Fibroblast of gingiva (primary cell): ENCODE results near the gene SSH3.

Experiments
- DNase-seq: peaks from one replicate; pipeline ENCODE4 v3.0.0-alpha.2; 2011; ENCODE audit warnings: low read depth

The SSH3 gene

DNA sequence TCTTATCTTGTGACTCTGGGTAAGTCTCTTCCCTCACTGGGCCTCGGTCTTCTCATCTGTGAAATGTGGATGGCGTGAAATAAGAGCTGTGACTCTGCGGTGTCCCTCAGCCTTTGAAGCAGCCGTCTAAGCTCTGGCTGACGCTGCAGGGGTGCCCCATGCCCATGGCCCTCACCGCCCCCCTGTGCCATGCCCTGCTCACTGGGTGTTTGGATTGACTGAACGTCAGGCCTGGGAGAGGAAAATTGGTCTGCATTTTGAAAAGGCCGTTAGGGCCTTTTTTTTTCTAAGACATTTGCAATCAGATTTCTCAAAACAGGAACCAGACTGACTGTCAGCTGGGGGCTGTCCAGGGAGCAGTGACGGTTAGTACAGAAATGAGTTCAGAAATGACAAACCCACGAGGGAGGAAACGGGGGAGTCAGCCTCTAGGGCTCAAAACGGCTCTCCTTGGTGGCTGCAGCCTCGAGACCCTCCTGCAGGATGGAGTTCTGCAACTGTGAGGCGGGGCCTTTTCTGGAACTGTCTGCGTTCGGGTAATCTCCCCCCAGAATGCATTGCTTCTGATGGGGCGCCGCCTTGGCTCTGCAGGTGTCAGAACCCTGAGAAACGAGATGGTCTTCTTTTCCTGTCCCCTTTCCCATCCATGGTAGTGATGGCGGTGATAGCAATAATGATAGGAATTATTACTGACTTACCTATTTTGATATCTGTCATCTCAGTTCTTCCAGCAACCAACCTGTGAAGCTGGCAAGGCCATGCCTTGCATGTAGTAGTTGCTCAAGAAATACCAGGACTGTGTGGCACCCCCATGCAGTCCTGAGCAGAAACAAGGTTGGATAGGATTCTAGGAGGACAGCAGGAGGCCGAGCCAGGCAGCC, 35.0 kb upstream of the SSH3 start:
- no peak for DNase-seq

DNA sequence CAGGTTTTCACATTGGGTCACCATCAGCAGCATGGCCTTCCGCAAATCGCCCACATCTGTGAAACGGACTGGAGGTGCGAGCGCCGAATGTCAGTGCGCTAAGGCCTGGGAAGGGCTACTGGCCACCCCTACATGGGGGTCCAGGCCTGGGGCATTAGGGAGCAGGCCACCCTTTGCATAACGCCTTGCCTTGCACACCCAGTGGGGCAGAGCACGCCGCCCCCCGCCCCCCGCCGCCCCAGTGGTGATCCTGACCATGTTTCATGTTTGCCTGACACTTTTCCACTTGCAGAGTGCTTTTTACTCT, 34.4 kb upstream of the SSH3 start:
- DNase-seq = no peak

DNA sequence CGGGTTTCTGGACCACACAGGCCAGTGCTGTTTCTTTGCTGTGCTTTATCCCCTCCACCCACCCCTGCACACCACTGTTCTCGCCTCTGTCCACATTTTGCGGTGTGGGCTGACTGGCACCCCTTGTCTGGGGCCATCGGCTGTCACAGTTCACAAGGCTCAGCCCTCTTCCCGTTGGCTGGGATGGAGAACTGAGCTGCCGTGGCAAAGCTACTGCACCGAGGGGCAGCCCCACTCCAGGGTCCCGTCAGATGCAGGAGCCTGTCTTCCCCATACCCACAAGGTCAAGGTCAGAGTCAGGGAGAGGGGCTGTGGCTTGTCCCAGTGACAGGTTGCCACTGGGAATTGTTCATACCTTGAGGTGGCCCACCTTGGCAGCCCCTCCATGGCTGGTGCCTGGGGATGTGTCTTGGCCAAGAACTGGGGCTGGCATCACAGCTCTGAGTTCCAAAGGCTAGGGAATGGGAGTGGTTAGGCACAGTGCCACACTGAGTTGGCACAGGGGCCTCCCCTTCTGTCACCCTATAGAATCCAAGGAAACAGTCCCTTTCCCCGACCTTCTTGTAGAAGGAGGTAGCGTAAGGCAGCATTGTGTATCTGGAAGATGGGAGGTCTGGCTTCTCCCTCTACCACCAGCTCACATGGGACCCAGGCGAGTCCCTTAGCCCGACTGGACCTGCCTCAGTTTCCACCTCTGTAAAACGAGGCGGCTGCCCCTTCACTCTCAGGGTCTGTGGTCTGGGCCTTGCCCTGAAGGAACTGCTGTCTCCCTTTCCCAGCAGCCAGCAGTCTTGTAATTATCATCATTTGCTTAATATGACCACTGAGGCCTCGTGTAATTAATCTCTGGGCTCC, 33.7 kb upstream of the SSH3 start:
- DNase-seq = no peak

DNA sequence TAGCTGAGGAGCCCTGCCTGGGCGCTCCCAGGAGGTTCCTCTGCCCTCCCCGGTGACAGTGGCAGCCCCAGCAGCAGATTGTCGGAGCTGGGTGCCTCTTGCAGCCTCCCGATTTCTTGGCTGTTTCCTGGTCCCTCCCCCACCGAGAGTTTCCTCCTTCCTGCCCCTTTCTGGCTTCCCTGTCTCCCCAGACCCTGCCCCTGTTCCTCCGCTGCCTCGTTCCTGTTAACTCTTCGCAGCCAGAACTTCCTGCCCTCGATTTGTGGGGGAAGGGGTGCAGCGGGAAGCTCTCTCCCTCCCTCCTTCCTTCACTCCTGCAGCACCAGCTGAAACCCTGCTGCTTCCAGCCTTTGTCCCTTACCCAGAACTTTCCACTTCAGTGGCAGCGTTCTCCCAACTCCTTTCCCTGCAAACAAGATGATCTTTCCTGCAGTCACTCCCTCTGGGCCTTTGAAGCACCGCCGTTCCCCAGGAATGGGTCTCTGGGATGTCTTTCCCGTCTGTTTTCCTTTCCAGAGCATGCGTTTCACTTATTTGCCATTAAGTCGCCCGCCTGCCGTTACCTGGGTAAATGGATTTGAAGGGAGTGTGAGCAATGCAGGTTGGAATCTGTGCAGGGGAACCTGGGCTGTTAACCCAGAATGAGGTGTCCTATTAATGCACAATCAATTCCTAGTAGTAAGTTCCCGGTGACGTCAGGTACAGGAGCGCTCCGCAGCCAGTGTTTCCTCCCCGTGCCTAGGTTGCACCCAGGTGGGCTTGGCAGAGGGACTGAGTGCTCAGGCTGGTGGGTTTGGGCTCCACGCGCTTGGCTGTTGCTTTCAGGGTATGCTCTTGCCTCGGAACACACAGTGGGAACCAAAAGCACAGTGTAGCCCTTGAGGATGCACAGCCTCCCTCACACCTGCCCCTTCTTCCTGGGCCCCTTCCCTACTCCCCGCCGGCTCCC, 32.8 kb upstream of the SSH3 start:
- no peak for DNase-seq

DNA sequence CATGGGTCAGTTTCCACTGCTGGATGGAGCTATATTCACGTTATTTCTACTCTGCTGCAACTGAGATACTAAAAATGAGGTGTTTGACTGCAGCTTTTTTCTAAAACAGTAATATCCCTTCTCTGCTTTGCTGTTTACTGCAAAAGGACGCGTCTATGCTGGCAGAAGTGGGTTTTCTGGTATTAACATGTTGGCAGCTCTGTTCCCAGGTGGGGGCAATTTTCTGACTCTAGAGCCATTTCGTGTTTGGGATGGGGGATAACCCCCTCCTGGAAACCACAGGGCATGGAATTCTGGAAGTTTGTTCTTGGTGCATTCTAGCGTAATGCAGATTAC, 32.2 kb upstream of the SSH3 start:
- no peak for DNase-seq

DNA sequence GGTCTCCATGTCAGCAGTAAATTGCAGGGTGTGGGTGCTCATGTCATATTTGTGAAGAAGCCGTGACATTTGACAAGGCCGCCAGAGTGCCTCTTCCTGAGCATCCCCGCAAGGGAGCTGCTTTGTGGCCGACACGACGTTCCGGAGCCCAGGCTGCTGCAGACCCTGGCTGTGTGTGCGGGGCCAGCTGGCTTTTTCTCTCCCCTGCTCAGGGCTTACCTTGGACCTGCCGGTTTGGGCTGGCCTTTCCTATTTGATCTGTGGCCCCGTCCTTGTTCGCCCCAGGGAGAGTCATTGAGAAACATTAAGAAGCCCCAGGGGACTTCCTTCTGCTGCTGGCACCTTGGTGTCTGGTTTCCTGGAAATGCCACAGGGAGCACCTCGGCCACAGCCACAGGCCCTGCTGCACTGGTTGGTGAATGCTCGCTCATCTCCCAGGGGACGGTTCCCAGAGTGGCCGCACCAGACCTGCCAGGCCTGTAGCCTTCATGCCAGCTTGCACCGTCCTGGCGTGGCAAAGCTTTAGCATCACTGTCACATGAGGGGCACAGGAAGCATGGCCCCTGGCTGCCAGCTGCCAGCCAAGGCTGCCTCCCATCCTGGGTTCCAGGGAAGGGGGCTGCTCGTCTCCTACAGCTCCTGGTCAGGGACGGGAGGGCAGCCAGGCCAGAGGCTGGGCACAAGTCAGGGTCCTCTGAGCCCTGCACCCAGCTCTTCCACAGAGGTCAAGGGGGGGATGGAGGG, 31.6 kb upstream of the SSH3 start:
- no peak for DNase-seq

DNA sequence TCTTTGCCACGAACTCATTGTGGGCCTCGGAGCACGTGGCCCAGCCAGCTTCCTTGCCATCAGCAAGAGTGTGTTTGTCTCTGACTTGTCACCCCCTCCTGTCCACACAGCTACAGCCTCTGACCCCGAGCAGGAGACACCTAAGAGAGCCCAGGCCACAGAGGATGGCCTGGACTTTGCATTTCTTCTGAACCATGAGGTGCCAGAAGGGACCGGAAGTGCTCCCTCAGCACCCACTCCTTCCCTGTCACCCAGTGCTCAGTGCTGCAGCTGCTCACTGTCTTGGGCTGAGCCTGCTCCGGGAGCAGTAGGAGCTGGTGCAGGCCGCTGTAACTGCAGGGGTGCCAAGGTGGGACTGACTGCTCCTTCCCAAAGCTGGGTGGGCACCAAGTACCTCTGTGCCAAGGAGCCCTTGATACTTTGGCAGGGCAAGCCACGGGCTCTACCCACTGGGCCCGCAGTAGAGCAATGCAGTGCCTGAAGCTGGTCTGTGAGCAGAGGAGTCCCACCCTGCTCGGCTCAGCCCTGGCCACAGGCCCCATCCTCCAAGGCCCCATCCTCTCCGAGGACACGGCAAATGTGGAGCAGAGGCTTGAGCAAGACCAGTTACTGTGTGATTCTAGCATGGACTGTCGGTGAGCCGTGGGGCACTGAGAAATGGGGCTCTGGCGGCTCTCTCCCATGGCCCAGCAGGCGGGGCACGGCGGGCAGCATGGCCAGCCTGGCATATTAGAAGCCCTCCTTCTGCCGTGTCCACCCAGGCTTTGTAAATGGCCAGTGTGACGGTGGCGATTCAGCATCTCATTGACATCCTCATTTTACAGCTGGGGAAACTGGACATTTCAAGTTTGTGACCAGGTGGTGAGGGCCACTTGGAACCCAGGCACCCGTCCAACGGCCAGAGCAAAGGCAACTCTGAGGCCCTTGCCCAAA, 30.7 kb upstream of the SSH3 start:
- no peak for DNase-seq

DNA sequence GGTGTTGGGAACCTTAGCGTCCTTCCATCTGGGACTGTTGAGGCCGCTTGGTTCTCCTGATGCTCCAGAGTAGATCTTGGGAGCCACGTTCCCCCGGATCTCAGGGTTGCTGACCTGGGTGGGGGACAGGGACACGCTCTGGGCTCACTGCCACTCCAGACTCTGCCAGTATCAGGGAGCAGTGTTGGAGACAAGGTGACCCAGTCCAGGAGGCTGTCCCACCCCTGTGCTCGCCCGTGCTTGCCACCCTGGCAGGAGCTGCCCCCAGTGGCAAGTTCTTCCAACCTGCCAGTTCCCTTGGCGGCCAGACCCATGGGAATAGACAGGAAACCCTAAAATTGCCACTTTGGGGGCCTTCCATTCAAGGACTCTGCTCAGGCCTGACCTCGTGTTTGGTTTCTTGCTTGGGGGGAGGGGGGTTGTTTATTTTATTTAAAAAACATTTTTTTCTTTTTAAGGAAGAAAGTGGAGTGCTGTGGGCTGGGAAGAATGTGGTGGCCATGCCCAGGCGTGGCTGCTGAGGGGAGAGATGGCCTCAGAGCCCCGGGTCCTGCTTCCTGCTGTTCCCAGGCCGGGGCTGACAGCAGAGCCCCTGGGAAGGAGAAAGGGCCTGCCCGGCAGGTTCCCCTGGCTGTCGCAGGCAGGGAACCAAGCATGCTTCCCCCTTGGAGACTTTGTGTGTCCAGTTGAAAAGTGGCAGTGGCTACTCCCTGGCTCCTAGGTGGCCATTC, 29.9 kb upstream of the SSH3 start:
- DNase-seq = no peak

DNA sequence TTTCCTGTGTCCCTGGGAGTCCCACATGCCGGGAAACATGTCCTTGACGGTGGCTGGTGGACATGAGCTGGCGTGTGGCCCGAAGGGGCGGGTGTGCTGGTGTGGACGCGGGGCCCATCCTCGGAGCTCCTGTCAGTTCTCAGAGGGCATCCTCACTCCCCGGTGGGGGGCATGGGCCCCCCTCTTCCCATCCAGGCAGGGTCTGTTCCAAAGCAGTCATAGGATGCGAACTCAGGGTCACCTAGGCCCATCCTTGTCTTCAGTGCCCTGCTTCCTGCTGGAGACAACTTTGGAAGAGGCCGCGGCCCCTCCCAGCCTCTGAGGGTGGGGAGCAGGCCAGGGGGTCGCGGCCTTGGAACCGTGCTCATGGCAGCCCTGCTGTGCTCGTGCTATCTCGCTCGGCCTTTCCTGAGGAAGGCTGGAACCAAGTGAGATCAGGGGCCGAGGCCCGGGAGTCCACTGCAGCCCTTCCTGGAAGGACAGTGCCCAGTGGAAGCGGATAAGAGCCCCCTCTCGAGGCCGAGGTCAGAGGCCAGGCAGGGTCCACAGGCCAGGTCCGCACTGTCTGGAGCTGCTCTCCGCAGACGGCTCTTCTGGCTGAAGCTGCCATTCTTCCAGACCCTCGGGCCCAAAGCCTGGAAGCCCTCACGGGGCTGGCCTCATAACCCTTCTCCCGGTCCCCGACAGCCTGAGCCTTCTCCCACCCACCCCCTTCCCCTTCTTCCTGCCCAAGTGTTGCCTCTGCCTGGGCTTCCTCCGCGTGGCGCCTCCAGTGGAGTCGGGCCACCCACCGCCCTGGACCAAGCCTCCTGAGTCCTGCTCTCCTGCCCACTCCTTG, 28.3 kb upstream of the SSH3 start:
- no peak for DNase-seq

DNA sequence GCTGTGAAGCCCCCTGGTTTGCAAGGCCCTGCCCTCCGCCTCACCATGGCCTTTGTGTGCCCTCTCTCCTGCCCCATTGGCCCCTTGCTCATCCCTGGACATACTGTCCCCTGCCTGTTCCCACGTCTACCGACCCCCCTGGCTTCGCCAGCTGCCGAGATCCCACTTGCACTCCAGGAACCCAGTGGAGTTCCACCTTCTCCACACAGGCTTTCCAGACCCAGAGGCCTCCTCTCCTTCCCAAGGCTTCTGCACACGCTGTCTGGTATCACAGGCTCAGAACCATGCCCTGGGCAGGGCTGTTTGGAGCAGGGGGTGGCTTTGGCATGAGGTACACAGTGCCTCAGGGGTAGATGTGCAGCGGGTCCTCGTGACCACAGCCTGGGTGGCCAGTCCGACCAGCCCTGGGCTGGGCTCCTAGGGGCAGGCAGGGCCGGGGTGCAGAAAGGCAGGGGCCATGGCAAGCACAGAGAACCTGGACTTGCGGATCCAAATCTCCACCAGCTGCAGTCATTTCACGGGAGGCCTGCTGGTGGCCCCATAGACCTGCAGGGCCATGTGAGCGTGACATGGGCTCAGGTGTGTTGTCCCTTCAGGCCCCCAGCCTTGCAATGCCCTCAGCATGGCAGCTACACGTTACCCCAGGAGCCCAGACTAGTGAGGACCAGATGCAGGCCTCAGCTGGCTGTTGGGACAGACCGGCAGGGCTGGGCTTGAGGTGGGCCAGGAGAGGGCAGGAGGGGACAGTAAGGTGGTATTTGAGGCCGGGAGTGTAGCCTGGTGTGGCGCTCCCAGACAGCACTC, 27.5 kb upstream of the SSH3 start:
- DNase-seq = no peak

DNA sequence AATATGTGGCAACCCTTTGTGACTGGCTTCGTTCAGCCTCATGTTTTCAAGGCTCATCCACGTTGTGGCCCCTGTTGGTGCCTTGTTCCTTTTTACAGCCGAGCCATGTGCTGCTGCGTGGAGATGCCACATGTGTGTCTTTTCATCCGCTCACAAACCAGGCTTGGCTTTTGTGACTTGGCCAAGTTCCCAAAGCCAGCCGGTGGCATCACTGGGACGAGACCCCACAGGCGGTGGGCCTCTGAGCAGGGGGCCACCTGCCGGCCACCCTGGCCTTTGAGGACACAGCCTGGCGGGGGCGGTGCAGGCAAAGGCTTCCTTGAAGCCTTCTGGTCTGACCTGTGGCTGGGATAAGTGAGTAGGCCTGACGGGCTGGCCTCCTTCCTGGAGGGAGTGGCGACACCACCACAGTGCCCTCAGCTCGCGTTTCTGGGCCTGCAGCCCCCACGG, 26.5 kb upstream of the SSH3 start:
- DNase-seq = peak; percentile 53

DNA sequence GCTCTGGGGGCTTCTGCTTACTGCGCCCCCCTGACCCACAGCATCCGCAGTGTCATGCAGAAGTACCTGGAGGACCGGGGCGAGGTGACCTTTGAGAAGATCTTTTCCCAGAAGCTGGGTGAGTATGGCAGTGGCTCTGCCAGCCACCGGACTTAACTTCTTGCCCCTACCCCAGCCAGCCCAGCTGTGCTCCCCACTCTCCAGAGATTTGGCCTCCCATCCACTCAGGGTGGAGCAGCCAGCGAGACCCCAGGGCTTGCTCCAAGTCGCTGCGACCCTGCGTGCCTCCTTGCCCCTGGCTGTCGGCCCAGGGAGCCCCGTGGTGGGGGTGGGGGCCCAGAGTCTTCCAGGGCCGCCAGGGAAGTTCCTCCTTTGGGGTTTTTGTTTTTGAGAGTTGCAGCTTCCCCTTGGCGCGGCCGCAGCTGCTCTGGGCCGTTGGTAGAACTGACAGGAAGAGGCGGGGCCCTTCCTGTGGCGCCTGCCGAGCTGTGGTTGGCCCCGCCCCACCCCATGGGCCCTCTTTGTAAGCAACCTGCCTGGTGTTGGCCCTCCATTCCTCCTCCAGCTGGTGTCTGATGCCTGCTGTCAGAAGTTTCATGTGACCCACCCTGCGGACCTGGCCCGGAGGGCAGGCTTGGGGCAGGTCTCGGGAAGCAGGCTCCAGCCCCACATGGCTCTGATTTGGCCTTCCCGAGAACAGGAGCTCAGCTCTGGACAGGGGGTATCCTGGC, 25.9 kb upstream of the SSH3 start:
- peak; percentile 65 for DNase-seq

DNA sequence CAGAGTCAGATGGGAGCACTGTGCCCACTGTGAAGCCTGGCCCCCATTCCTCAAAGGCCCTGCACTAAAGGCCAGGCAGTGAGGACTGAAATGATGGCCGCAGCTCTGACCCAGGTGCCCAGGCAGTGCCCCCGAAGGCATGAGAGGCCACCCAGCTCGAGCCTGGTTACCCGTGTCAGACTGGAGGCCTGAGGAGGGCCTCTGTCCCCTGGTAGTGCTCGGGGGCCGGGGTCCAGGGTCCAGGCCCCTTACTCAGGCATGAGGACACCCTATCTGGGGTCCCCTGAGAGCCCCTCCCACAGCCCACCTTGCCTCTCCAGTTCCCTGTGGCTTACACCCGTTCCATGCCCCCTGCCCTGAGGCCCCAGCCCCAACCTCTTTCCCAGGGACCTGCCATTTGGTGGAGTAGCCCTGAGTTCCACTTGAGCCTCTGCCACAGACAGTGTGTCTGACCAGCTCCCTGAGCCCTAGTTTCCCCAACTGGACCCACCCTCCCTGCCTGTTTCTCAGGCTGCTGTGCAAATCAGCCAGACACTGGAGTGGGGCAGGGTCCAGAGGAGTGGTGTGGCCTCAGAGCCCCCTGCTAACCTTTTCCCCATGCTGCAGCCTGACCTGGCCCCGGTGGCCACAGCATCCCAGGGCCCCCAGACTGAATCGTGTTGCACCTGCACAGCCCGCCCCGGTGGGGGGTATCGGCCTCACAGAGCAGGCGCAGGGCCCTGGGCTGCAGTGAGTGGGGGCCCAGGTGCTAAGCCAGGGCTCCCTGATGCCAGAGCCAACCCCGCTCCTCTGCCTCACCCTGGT, 25.0 kb upstream of the SSH3 start:
- DNase-seq = no peak

DNA sequence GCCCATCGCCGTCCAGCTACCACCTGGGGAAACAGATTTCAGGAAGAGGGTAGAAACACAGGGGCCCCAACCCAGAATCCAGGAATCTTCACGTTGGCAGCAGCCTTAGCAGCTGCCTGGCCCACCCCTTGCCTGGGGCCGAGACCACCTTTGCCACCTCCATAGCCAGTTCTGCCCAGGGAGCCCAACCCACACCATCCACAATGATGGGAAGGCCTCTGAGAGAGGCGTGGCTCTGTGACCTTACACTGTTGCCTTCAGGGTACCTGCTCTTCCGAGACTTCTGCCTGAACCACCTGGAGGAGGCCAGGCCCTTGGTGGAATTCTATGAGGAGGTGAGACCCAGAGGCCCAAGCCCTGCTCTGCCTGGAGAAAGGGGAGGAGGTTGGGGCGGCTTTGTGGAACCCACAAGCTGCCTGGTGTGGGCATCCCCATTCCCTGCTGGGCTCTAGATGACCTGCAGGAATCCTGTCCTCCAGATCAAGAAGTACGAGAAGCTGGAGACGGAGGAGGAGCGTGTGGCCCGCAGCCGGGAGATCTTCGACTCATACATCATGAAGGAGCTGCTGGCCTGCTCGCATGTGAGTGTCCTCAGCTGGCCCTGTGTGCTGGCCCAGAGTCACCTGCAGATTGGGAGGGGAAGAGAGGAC, 24.3 kb upstream of the SSH3 start:
- DNase-seq = no peak

DNA sequence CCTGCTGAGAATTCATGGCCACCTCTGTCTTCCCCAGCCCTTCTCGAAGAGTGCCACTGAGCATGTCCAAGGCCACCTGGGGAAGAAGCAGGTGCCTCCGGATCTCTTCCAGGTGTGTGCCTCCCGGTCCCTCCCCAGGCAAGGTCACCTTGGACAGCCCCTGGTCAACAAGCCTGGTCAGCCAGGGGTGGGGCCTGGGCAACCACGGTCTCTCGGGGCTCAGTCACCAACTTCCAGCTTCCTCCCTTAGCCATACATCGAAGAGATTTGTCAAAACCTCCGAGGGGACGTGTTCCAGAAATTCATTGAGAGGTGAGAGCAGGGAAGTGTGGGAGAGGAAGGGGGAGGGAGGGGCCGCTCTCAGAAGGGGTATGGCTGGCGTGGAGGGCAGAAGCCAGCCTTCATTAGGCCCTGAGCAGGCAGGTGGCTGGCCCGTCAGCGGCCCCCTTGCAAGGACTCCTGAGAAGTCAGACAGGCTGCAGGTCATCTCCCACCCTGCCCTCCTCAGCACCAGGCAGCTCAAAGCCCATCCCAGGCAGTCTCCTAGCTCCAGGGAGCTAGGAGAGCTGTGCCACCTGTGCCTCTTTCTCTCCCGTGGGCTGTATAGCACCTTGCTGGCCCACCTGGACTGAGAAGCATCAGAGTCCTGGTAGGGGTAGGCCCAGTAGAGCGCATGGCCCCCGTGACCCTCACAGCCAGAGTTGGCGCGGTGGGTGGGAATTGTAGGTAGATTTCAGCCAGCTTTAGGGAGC, 23.6 kb upstream of the SSH3 start:
- DNase-seq = no peak
